OCI-M2 (cell line): Measurements from ENCODE around the gene PRKAG2.

ENCODE experiments used
- DNase-seq: peaks from one replicate; lab custom pipeline; 2025; ENCODE audit not compliant: unreplicated experiment; lab: John Stamatoyannopoulos, UW

The PRKAG2 gene

GRCh38 chr7:151775547-151776443, 101.1 kb downstream of the PRKAG2 start:
- DNase-seq, result no peak

- DNase-seq, result no peak
Observed at GRCh38 chr7:151774951-151775350, 102.0 kb downstream of the PRKAG2 start.

GRCh38 chr7:151773797-151774196, 103.1 kb downstream of the PRKAG2 start:
- DNase-seq, result no peak

- no peak for DNase-seq
Observed at GRCh38 chr7:151770232-151770631, 106.7 kb downstream of the PRKAG2 start.

GRCh38 chr7:151769188-151769821, 107.6 kb downstream of the PRKAG2 start:
- DNase-seq, result no peak

GRCh38 chr7:151768805-151769187, 108.1 kb downstream of the PRKAG2 start:
- DNase-seq, result no peak

- no peak for DNase-seq
Observed at GRCh38 chr7:151767557-151767956, 109.4 kb downstream of the PRKAG2 start.

GRCh38 chr7:151764056-151764920, 112.6 kb downstream of the PRKAG2 start:
- DNase-seq, result no peak

- DNase-seq, result no peak
Observed at GRCh38 chr7:151763420-151763984, 113.4 kb downstream of the PRKAG2 start.

- no peak for DNase-seq
Observed at GRCh38 chr7:151762583-151763245, 114.2 kb downstream of the PRKAG2 start.

GRCh38 chr7:151761957-151762356, 115.0 kb downstream of the PRKAG2 start:
- DNase-seq, result no peak

- DNase-seq, result no peak
Observed at GRCh38 chr7:151761231-151761630, 115.7 kb downstream of the PRKAG2 start.

- DNase-seq, result no peak
Observed at GRCh38 chr7:151759591-151760042, 117.3 kb downstream of the PRKAG2 start.

GRCh38 chr7:151758622-151759540, 118.0 kb downstream of the PRKAG2 start:
- no peak for DNase-seq

- no peak for DNase-seq
Observed at GRCh38 chr7:151757274-151757673, 119.6 kb downstream of the PRKAG2 start.

GRCh38 chr7:151756866-151757265, 120.0 kb downstream of the PRKAG2 start:
- DNase-seq, result no peak

GRCh38 chr7:151756076-151756731, 120.7 kb downstream of the PRKAG2 start:
- DNase-seq, result no peak

GRCh38 chr7:151755131-151755801, 121.6 kb downstream of the PRKAG2 start:
- no peak for DNase-seq
